Measurements from ENCODE around the gene ETV7.
"Not testable (repeated sequence)": the region's sequence is repeated elsewhere in the genome, so short reads cannot be mapped to it uniquely, and the experiment has no call there.

Gene ETV7

DNA sequence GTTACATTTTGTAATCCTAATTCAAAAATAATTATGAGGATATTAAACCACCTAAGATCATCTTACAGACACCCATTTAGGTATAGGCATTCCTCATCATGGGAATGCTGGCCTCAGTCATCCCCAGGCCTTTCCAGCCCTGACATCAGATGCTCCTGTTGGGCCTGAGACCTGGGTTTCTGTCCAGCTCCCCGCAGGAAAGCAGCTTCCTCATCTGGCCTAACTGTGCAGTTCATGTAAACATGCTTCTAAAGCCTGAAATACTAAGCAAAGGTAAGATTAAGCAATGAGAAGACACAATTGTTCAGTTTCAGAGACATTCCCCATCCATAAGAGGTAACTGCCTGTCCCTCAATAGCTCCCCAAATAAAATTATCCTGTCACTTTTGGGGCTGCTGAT, 19.0 kb downstream of the ETV7 start:
- Histone ChIP-seq H3K9ac (ENCODE audit: low read depth, low read length, poor library complexity, severe bottlenecking) (no peak overlapping the region), H3K4me2 (ENCODE audit: low read depth, low read length, poor library complexity, severe bottlenecking) (no peak overlapping the region), H3K9me2 (replicated peaks; ENCODE audit: low read depth, low read length) (no peaks in the 10 kb centered on the region), H2AFZ (ENCODE audit: low read length) (no peak overlapping the region), H4K20me1 (ENCODE audit: insufficient read depth, low read length, poor library complexity, severe bottlenecking) (no peaks in the 10 kb centered on the region), H3K4me3 (ENCODE audit: low read length, poor library complexity, severe bottlenecking) (no peak overlapping the region), H3K79me2 (ENCODE audit: insufficient read depth, low read length) (no peaks in the 10 kb centered on the region), H3K36me3 (ENCODE audit: insufficient read depth, low read length) (no peaks in the 10 kb centered on the region), H3F3A (ENCODE audit: low read depth) (no peaks in the 10 kb centered on the region), H3K9me3 (ENCODE audit: insufficient read depth, low read depth, low read length) (no peaks in the 10 kb centered on the region), H3K27me3 (ENCODE audit: insufficient read depth, low read length, poor library complexity, severe bottlenecking) (no peaks in the 10 kb centered on the region), H3K4me1 (ENCODE audit: insufficient read depth, low read length, poor library complexity, severe bottlenecking) (no peaks in the 10 kb centered on the region)
- TF ChIP-seq, protein P1, sequence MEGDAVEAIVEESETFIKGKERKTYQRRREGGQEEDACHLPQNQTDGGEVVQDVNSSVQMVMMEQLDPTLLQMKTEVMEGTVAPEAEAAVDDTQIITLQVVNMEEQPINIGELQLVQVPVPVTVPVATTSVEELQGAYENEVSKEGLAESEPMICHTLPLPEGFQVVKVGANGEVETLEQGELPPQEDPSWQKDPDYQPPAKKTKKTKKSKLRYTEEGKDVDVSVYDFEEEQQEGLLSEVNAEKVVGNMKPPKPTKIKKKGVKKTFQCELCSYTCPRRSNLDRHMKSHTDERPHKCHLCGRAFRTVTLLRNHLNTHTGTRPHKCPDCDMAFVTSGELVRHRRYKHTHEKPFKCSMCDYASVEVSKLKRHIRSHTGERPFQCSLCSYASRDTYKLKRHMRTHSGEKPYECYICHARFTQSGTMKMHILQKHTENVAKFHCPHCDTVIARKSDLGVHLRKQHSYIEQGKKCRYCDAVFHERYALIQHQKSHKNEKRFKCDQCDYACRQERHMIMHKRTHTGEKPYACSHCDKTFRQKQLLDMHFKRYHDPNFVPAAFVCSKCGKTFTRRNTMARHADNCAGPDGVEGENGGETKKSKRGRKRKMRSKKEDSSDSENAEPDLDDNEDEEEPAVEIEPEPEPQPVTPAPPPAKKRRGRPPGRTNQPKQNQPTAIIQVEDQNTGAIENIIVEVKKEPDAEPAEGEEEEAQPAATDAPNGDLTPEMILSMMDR (conservative IDR thresholded peaks at IDR 0.05; ENCODE audit: low read length): no peak
- TF ChIP-seq EZH2phosphoT487 (IDR thresholded peaks at IDR 0.05; ENCODE audit: borderline replicate concordance): no peak

DNA sequence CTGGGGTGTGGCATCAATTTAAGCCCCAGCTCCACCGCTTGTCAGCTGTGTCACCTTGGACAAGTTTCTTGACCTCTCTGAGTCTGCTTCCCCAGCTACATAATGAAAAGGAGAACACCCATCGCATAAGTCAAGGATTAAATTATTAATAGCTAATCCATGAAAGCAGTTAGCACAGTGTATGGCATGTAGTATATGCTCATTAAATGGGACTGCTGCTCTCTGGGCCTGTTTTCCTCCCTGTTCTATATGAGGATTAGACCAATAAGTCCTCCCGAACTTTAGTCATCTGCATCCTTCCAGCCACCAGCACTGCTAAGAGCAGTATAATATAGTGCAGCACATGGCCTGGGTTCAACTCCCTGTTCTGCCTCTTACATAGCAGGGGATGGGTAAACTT, 19.7 kb downstream of the ETV7 start:
- no peaks in the 10 kb centered on the region for H3K4me1 ChIP-seq (ENCODE audit: insufficient read depth, low read length, poor library complexity, severe bottlenecking)
- H3K79me2 ChIP-seq (ENCODE audit: insufficient read depth, low read length): no peaks in the 10 kb centered on the region
- no peak for TF ChIP-seq EZH2phosphoT487 (IDR thresholded peaks at IDR 0.05; ENCODE audit: borderline replicate concordance)
- TF ChIP-seq, protein P1 (conservative IDR thresholded peaks at IDR 0.05; ENCODE audit: low read length): no peak
- no peak overlapping the region for H3K4me3 ChIP-seq (ENCODE audit: low read length, poor library complexity, severe bottlenecking)
- H3K9me2 ChIP-seq (replicated peaks; ENCODE audit: low read depth, low read length): no peaks in the 10 kb centered on the region
- H2AFZ ChIP-seq (ENCODE audit: low read length): no peak overlapping the region
- no peaks in the 10 kb centered on the region for H3K36me3 ChIP-seq (ENCODE audit: insufficient read depth, low read length)
- no peak overlapping the region for H3K4me2 ChIP-seq (ENCODE audit: low read depth, low read length, poor library complexity, severe bottlenecking)
- H3K27me3 ChIP-seq (ENCODE audit: insufficient read depth, low read length, poor library complexity, severe bottlenecking): no peaks in the 10 kb centered on the region
- H3F3A ChIP-seq (ENCODE audit: low read depth): no peaks in the 10 kb centered on the region
- H3K9ac ChIP-seq (ENCODE audit: low read depth, low read length, poor library complexity, severe bottlenecking): no peak overlapping the region
- H4K20me1 ChIP-seq (ENCODE audit: insufficient read depth, low read length, poor library complexity, severe bottlenecking): no peaks in the 10 kb centered on the region
- H3K9me3 ChIP-seq (ENCODE audit: insufficient read depth, low read depth, low read length): no peaks in the 10 kb centered on the region

DNA sequence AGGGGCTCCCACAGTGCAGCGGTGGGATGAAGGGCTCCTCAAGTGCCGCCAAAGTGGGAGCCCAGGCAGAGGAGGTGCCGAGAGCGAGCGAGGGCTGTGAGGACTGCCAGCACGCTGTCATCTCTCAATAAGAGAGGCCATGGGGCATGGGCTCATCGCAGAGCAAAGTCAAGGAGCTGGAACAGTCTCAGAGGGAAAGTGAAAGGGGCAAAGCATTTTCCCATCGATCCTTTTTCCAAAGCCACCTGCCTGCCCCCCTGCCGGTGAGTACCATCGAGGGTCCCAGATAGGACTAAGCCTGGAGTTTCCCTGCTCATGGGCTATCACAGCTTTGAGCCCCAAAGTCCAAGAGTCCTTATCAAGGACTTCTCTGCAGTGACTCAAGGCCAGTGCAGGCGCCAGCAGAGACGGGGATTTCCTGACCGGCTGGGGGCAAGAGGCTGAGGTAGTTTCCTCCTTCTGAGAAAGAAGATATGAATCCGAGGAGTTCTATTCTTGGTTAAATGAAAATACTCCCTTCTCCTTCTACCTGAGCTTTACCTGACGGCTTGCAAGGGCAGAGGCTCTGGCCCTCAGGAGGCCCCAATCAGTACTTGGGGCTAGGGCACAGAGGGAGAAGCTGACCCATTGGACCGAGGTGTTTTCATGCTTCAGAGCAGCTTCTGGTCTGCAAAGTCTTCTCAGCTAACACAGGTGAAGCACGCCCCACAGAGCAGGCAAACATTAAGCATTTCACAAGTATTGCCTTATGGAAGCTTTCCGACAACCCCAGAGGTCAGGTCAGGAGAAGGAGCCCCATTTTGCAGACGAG, 22.6 kb downstream of the ETV7 start:
- no peaks in the 10 kb centered on the region for H3K9me3 ChIP-seq (ENCODE audit: insufficient read depth, low read depth, low read length)
- TF ChIP-seq, protein P1 (conservative IDR thresholded peaks at IDR 0.05; ENCODE audit: low read length): no peak
- no peak for TF ChIP-seq EZH2phosphoT487 (IDR thresholded peaks at IDR 0.05; ENCODE audit: borderline replicate concordance)
- no peaks in the 10 kb centered on the region for H3K27me3 ChIP-seq (ENCODE audit: insufficient read depth, low read length, poor library complexity, severe bottlenecking)
- no peaks in the 10 kb centered on the region for H3F3A ChIP-seq (ENCODE audit: low read depth)
- H4K20me1 ChIP-seq (ENCODE audit: insufficient read depth, low read length, poor library complexity, severe bottlenecking): no peaks in the 10 kb centered on the region
- H3K4me1 ChIP-seq (ENCODE audit: insufficient read depth, low read length, poor library complexity, severe bottlenecking): no peaks in the 10 kb centered on the region
- no peaks in the 10 kb centered on the region for H3K79me2 ChIP-seq (ENCODE audit: insufficient read depth, low read length)
- H3K36me3 ChIP-seq (ENCODE audit: insufficient read depth, low read length): no peaks in the 10 kb centered on the region
- H2AFZ ChIP-seq (ENCODE audit: low read length): no peak overlapping the region
- H3K9me2 ChIP-seq (replicated peaks; ENCODE audit: low read depth, low read length): no peaks in the 10 kb centered on the region
- no peak overlapping the region for H3K4me3 ChIP-seq (ENCODE audit: low read length, poor library complexity, severe bottlenecking)
- no peak overlapping the region for H3K4me2 ChIP-seq (ENCODE audit: low read depth, low read length, poor library complexity, severe bottlenecking)
- no peak overlapping the region for H3K9ac ChIP-seq (ENCODE audit: low read depth, low read length, poor library complexity, severe bottlenecking)

DNA sequence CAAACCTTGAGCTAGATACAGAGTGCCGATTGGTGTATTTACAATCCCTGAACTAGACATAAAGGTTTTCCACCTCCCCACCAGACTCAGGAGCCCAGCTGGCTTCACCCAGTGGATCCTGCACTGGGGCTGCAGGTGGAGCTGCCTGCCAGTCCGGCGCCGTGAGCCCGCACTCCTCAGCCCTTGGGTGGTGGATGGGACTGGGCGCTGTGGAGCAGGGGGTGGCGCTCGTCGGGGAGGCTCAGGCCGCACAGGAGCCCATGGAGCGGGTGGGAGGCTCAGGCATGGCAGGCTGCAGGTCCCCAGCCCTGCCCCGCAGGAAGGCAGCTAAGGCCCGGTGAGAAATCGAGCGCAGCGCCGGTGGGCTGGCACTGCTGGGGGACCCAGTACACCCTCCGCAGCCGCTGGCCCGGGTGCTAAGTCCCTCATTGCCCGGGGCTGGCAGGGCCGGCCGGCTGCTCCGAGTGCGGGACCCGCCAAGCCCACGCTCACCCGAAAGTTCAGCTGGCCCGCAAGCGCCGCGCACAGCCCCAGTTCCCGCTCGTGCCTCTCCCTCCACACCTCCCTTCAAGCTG, 23.3 kb downstream of the ETV7 start:
- not testable (repeated sequence) for H2AFZ ChIP-seq (ENCODE audit: low read length)

DNA sequence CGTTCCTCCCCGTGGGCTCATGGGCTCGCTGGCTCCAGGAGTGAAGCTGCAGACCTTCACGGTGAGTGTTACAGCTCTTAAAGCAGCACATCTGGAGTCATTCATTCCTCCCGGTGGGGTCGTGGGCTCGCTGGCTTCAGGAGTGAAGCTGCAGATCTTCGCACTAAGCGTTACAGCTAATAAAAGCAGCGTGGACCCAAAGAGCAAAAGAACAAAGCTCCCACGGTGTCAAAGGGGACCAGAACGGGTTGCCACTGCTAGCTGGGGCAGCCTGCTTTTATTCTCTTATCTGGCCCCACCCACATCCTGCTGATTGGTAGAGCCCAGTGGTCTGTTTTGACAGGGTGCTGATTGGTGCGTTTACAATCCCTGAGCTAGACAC, 24.1 kb downstream of the ETV7 start:
- not testable (repeated sequence) for H4K20me1 ChIP-seq (ENCODE audit: insufficient read depth, low read length, poor library complexity, severe bottlenecking); H3K9me2 ChIP-seq (replicated peaks; ENCODE audit: low read depth, low read length); H3K4me3 ChIP-seq (ENCODE audit: low read length, poor library complexity, severe bottlenecking); H3K4me2 ChIP-seq (ENCODE audit: low read depth, low read length, poor library complexity, severe bottlenecking); H2AFZ ChIP-seq (ENCODE audit: low read length); H3K9me3 ChIP-seq (ENCODE audit: insufficient read depth, low read depth, low read length); H3K9ac ChIP-seq (ENCODE audit: low read depth, low read length, poor library complexity, severe bottlenecking); H3K4me1 ChIP-seq (ENCODE audit: insufficient read depth, low read length, poor library complexity, severe bottlenecking); H3K36me3 ChIP-seq (ENCODE audit: insufficient read depth, low read length); H3K79me2 ChIP-seq (ENCODE audit: insufficient read depth, low read length); H3F3A ChIP-seq (ENCODE audit: low read depth); H3K27me3 ChIP-seq (ENCODE audit: insufficient read depth, low read length, poor library complexity, severe bottlenecking)

More for the DNA sequence above, 23.3 kb downstream of the ETV7 start:
- not testable (repeated sequence) for H3K9ac ChIP-seq (ENCODE audit: low read depth, low read length, poor library complexity, severe bottlenecking); H3K79me2 ChIP-seq (ENCODE audit: insufficient read depth, low read length); H3K4me2 ChIP-seq (ENCODE audit: low read depth, low read length, poor library complexity, severe bottlenecking); H3K4me3 ChIP-seq (ENCODE audit: low read length, poor library complexity, severe bottlenecking); H3K9me2 ChIP-seq (replicated peaks; ENCODE audit: low read depth, low read length); H3F3A ChIP-seq (ENCODE audit: low read depth); H3K9me3 ChIP-seq (ENCODE audit: insufficient read depth, low read depth, low read length); H3K27me3 ChIP-seq (ENCODE audit: insufficient read depth, low read length, poor library complexity, severe bottlenecking); H3K36me3 ChIP-seq (ENCODE audit: insufficient read depth, low read length); H4K20me1 ChIP-seq (ENCODE audit: insufficient read depth, low read length, poor library complexity, severe bottlenecking); H3K4me1 ChIP-seq (ENCODE audit: insufficient read depth, low read length, poor library complexity, severe bottlenecking)

Measured in Loucy (cell line).